ENCODE measurements around the gene CMTM1. TPM values are rescaled to one million over a fixed set of nuclear protein-coding genes. Genes with fewer than 3 reads are reported as not detected.
"Not testable (repeated sequence)": the region's sequence is repeated elsewhere in the genome, so short reads cannot be mapped to it uniquely, and the experiment has no call there.

Gene CMTM1
- total RNA-seq, 1 donor from 2014 or later, result 6.2 TPM

DNA sequence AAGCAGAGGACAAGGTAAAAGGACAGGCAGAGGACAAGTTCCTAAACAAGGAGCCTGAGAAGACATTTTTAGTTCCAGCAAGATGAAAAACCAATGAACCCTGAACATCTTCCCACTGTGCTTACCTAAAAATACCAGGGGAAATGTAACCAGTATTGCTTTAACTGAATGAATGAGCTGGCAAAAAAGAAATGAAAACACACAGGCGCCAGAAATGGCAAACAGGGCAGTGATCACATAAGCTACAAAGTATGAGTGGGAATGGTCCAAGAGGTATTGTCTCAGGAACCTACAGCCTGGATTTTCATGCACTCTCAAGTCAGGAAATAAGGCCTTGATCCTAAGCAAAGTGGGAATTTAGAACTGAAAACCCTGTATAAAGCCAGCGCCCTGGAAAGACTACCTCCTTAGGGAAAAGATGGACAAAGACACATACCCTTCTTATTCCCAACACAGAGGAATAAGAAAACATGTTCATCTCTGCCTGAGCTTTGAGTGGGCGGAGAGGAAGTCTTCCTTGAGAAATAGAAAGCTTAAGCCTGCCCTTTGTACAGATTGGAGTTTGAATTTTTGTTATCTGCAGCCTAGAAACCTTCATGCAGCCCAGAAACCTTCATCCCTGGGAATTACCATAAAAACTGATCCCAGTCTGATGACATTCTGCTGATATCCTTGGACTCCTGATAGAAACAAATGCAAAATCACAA is 15.2 kb downstream of the CMTM1 start:
- intact Hi-C loops (cut with DNase I), result no loop called here
- ATAC-seq (peak; percentile 34), DNase-seq (ENCODE audit: low spot score) (no peak)

DNA sequence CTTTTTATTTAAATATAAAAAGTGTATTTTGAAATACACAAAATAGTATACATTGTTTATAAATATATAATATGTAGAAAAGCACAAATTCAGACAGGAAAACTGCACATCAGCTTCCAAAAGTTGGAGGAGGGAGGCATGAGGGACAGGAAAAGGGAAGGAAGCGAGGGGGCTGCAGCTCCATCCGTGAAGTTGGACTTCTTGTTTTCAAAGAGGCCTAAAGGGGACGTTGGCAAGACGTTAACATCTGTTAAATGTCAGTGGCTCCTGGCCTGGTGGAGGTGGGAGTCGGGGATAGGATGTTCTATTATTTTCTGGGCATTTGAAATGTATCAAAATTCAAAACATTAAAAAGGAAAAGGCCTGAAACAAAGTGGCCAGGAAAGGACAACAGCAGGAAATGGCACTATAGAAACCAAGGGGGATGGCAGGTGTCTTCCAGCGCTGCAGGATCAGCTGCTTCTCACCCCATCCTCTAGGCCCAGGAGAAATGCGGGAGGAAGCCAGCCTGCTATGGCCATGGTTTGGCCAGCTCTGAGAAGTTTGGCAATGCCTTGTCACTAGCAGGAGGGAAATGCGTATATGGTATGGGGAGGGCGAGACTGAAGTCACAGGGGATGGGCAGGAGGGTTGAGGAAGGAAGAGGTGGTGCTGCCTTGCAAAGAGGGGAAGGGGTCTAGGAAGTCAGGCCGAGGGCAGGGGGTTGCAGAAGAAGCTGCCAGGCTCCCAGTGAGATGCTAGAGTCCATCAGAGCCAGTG is 19.4 kb downstream of the CMTM1 start:
- intact Hi-C loops (cut with DNase I), result no loop called here
- ATAC-seq, result peak; percentile 38
- DNase-seq (ENCODE audit: low spot score), result no peak

DNA sequence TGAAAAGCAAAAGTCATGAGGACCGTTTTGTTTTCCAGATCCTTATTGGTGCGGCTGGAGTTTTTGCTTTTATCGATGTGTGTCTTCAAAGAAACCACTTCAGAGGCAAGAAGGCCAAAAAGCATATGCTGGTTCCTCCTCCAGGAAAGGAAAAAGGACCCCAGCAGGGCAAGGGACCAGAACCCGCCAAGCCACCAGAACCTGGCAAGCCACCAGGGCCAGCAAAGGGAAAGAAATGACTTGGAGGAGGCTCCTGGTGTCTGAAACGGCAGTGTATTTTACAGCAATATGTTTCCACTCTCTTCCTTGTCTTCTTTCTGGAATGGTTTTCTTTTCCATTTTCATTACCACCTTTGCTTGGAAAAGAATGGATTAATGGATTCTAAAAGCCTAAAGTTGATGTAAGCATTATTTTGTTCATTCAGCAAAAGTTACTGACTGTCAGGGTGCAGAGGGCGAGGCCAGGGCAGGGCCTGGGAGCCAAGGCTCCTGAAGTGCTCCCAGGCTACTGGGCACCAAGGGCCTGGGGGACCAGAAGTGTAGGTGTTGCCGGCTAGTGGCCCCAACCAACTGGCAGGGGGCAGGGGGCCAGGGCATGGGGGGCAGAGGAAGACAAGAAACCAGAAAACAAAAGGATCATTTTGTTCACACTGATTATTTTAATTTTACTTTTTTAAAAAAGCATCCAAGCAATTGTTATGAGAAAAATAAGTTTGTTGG is 21.8 kb downstream of the CMTM1 start:
- no peak for DNase-seq (ENCODE audit: low spot score)
- no peak for ATAC-seq
- intact Hi-C loops (cut with DNase I), result no loop called here

DNA sequence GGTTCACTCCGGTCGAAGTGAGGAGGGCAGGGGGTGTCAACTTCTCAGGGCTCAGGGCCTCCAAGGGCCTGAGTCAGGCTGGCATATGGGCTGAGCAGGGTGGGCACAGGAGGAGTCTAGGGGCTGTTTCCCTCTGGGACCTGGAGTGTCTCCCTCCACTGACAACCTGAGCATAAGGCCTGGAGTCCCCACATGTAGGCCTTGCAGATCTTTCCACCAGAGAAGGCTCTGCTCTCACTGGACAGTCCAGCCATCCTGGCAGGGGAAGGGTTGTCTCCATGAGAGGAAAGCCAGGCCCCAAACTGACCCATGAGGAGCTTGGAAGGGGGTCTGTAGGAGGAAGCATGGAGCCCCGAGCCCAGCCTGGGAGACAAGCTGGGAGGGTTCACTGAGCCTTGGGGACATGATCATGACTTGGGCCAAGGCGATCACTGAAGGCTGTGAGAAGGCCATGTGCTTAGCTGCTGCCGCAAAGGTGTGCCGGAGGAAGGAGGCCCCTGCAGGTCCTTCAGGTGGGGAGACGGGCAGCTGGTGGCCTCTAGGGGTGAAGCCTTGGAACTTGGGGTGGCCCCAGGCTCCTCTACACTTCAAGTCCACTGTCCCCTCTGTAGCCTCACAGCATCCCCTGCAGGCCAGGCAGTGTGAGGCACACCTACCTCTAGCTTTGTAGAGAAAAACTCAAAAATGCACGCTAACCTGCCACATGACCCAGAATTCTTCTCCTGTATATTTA is 22.9 kb downstream of the CMTM1 start:
- ATAC-seq (peak; percentile 87), DNase-seq (ENCODE audit: low spot score) (no peak)
- intact Hi-C loops (cut with DNase I), result no loop called here

DNA sequence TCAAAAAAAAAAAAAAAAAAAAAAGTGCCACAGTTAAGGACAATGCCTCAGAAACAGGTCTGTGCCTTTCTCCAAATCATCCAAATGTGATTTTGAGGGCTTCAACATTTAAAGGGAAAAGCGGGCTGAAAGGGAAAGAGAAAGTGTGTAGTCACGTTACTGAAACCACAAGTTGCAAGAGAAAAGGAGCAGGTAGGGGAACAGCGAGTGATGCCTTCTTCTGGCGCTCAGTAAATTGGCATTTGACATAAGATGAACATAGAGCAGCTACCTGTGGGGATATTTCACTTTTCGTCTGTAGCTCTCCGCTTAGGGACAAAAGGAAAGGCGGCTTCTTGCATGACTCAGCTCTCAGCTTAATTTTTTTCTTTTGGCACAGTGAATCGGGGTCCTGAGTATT is 24.1 kb downstream of the CMTM1 start:
- intact Hi-C loops (cut with DNase I), result no loop called here
- no peak for DNase-seq (ENCODE audit: low spot score)
- peak; percentile 17 for ATAC-seq

DNA sequence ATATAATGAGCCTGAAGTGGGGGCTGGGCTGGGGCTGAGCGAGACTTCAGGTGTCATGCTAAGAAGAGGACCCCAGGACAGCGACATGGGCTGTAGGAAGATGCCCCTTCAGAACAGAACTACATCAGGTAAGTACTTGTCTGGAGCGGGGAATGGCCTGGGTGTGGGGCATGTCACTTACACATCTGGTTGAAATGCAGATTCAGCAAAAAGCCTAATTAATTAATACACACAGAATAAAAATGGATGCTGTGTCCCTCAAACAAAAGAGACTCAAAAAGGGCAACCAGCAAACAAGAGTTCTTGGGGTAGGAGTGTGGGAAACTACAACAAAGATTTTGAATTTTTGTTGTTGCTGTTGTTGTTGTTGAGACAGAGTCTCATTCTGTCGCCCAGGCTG is 24.8 kb downstream of the CMTM1 start:
- ATAC-seq (no peak), DNase-seq (ENCODE audit: low spot score) (no peak)
- intact Hi-C loops (cut with DNase I), result no loop called here

DNA sequence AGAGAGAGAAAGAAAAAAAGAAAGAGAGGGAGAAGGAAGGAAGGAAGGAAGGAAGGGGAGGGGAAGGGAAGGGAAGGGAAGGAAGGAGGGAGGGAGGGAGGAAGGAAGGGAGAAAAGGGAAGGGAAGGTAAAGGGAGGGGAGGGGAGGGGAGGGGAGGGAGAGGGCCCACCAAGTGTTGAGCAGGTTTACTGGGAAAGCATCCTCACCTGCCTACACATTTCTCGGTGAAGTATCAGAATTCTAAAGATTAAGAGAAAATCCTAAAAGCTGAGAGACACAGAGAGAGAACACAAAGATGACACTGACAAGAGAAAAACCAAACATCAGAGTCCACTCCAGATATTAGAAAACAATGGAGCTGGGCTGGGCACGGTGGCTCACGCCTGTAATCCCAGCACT is 26.0 kb downstream of the CMTM1 start:
- DNase-seq (ENCODE audit: low spot score), result no peak
- ATAC-seq, result no peak
- intact Hi-C loops (cut with DNase I), result no loop called here

DNA sequence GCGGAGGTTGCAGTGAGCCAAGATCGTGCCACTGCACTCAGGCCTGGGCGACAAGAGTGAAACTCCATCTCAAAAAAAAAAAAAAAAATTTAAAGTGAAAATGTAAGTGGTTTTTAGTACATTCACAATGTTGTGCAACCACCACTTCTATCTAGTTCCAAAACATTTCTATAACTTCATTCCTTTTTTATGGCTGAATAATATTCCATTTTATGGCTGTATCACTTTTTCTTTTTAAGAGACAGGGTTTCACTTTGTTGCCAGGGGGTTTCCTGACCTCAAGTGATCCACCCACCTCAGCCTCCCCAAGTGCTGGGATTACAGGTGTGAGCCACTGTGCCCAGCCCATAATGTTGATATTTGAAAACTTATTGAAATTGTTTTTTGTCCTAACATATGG is 26.6 kb downstream of the CMTM1 start:
- intact Hi-C loops (cut with DNase I), result no loop called here
- no peak for DNase-seq (ENCODE audit: low spot score)
- no peak for ATAC-seq

DNA sequence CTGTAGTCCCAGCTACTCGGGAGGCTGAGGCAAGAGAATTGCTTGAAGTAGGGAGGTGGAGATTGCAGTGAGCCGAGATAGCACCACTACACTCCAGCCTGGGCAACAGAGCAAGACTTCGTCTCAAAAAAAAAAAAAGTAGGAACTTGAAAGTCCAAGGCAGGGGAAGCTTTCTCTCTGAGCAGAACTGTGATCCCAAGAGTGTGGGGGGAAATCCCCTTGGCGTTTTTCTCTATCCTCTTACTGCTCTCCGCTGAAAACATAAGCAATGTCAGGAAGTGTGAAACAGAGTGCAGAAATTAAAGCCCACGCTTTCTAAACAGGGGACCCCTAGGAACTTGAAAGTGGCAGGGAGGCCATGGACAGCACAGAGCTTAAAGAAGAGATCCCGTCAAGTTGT is 28.5 kb downstream of the CMTM1 start:
- intact Hi-C loops (cut with DNase I), result no loop called here
- no peak for ATAC-seq
- DNase-seq (ENCODE audit: low spot score), result no peak

DNA sequence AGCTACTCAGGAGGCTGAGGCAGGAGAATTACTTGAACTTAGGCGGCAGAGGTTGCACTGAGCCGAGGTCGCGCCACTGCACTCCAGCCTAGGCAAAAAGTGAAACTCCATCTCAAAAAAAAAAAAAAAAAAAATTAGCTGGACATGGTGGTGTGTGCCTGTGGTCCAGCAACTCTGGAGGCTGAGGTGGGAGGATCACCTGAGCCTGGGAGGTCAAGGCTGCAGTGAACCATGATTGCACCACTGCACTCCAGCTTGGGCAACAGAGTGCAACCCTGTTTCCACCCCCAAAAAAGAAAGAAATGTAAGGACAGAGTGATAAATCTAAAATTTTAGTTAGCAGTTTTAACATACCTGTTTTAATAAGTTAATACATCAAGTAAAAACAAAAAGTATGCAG is 30.3 kb downstream of the CMTM1 start:
- intact Hi-C loops (cut with DNase I); DNase-seq (ENCODE audit: low spot score); ATAC-seq: not testable (repeated sequence)

DNA sequence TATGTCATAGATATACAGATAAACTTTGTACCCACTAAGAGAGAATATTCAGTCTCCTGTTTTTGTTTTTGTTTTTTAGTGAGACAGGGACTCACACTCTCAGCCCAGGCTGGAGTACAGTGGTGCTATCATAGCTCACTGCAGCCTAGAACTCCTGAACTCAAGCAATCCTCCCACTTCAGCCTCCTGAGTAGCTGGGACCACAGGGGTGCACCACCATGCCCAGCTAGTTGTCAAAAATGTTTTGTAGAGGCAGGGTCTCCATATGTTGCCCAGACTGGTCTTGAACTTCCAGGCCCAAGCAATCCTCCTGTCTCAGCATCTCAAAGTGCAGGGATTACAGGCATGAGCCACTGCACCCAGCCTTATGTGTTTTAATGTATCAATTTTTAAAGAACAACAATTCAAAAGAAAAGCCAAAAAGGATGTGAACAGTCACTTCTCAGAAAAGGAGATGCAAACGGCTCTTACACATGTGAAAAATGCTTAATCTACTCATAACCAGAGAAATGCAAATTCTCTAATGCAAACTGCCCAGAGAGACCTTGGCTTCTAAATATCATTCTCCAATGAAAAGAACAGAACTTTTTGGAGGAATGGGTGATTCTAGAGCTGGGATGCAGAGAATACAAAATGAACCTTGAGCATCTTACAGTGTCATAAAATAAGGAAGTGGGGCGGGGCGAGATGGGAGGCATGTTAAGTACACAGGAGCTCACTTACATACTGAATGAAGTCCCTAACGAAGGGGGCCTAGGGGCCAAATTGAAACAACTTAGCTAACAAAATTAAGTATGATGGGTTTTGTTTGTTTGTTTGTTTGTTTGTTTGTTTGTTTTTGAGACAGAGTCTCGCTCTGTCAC is 31.0 kb downstream of the CMTM1 start:
- intact Hi-C loops (cut with DNase I), result no loop called here
- ATAC-seq, result no peak
- no peak for DNase-seq (ENCODE audit: low spot score)

DNA sequence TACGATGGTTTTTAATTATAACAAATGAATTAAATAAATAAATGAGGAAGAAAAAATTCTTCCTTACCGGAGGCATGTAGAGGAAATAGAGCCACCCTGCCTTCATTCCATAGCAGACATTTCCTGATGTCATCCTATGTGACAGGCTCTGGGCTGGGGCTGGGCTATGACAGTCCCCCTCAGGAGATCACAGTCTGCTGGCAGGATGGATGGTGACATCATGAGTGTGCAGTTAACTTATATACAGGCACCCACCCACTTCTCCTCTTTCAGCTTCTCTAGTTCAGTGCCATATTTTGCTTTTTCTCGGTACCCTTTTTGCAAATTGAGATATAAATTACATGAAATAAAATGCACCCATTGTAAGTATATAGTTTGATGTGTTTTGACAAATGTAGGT is 31.9 kb downstream of the CMTM1 start:
- intact Hi-C loops (cut with DNase I), result no loop called here
- ATAC-seq (no peak), DNase-seq (ENCODE audit: low spot score) (no peak)

DNA sequence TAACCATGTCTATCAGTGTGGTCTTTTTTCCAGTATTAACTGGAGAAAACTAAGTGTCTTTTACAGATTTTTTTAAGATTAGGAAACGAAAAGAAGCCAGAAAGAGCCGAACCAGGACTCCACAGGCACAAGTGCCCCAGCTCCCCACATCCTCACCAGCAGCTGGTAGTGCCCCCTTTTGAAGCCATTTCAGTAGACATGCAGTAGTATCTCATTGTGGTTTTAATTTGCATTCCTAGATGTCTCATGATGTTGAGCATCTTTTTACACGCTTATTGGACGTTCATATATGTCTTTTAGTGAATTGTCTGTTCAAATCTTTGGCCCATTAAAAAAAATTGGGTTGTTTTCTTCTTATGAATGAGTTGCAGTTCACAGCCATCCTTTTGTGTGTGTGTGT is 33.5 kb downstream of the CMTM1 start:
- intact Hi-C loops (cut with DNase I), result loop anchor here (5.0 kb wide), 1 partner anchor 192 kb away; no protein-coding TSS in a partner anchor
- no peak for ATAC-seq
- no peak for DNase-seq (ENCODE audit: low spot score)

DNA sequence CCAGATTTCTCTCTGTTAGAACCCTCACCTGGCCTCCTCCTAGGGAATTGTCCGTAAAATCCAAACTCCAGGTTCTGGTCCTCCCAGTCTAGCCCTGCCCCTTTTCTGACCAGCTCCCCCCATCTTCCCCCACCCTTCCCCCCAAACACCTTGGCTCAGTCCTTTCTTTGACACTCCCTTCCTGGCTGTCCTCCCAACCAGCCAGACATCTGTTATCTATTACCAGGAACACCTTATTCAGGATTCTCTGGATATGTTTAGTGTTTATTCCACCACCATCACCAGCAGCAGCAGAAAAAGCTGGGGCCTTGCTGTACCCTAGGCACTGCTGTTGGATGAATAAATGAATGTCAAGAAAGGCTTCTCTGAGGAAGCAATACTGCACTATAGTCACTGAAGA is 34.2 kb downstream of the CMTM1 start:
- intact Hi-C loops (cut with DNase I), result loop anchor here (5.0 kb wide), 1 partner anchor 193 kb away; no protein-coding TSS in a partner anchor
- DNase-seq (ENCODE audit: low spot score) (no peak), ATAC-seq (no peak)

DNA sequence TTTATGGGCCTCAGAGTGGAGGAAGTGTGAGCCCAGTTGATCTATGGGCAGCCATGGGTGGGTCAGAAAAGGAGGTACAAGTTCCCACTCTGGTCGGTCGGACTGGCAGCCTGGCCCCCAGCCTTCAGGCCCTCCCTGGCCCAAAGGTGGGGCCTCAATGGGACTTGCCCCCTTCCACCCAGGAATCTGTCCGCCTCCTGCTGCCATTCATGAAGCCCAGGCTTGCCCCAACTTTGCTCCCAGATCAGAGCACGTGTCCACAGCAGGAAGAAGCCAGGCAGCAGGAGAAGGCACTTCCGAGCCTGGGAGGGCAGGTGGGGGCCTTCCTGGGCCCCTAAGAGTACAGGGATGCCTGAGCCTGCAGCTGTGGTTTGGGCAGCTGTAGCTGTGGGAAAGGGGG is 35.2 kb downstream of the CMTM1 start:
- DNase-seq (ENCODE audit: low spot score), result no peak
- ATAC-seq, result no peak
- intact Hi-C loops (cut with DNase I), result loop anchor here (5.0 kb wide), 1 partner anchor 194 kb away; no protein-coding TSS in a partner anchor

DNA sequence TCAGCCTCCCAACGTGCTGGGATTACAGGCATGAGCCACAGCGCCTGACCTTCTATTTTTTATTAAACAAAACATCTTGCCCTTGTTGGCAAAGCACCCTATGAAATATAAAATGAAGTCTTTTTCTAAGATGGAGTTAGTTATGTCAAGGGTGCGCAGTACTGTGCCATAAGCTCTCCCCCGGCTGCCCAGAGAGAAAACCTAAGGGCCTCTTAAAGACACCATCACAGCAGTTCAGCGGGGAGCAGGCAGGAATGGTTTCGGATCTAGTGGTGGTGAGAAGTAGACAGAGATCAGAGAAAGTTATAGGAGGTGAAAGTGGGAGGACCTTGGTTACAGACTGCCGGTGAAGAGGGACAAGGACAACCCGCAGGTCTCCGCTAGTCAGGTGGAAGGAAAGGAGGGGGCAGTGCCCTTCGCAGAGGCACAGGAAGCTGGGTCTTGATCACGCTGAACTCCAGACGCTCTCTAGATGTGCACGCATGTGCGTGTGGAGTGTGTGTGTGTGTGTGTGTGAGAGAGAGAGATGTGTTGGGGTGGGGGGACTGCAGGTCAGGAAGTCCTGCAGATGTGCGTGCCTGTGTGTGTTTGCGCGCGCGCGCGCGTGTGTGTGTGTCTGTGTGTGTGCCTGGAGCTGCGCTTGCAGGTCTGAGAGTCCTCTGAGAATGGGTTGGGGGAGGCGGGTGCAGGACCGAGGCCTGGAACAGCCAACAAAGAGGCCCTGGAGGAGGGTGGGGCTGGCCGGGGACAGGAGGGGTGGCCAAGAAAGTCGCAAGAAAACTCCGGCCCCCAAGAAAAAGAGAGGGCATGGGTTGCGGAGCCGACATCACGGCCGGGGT is 37.5 kb downstream of the CMTM1 start:
- ATAC-seq (peak; percentile 67), DNase-seq (ENCODE audit: low spot score) (peak; percentile 79)
- intact Hi-C loops (cut with DNase I), result loop anchor here (5.0 kb wide), 1 partner anchor 196 kb away; no protein-coding TSS in a partner anchor

Data from sciatic nerve (tissue), 2 donors.